NCI-H2196 (cell line): ENCODE data around the gene DNM2.

Experiments used
- DNase-seq: peaks from one replicate; lab custom pipeline; 2025; ENCODE audit not compliant: unreplicated experiment; lab: John Stamatoyannopoulos, UW

Gene DNM2

DNA sequence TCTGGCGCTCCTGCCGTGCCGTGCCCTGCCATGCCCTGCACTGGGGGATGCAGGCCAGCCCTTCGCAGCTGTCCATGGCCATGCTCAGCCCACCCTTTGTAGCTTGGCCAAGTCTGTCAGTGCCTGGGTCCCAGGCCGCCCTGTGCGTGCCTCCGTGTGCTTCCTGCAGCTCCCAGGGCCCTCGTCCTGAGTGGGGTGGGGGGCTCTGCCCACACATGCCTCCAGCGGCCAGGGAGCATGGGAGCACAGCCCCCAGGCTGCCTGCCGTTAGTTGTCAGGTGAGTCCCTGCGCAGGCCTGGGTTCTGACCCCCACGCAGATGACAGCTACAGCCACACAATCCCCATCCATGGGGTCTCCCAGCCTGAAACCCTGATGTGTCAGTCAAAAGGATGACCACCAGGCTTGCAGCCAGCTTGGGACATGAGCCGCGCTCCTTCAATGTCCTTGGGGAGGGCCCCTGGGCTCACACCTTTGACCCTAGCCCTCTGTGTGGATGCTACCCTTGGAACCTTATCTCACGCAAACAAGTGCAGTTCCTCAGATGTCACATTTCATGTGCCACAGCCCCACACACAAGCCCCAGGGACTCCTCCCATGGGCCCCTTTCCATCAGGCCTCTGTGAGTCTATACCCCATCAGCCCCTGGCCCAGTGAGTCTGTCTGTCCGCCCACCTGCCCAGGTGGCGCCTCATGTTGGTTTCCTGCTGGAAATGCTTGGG lies 93.7 kb downstream of the DNM2 start:
- no peak for DNase-seq

DNA sequence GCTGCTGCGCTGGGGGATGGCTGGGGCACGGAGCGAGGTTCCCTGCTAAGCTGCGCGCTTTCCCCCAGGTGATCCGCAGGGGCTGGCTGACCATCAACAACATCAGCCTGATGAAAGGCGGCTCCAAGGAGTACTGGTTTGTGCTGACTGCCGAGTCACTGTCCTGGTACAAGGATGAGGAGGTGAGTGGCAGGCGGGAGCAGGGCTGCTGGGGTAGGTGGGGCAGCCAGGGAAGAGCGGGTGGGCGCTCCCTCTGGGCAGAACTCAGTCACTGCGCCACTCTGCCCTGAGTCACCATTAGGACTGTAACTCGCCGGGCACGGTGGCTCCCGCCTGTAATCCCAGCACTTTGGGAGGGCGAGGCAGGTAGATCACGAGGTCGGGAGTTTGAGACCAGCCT lies 94.3 kb downstream of the DNM2 start:
- DNase-seq: no peak

DNA sequence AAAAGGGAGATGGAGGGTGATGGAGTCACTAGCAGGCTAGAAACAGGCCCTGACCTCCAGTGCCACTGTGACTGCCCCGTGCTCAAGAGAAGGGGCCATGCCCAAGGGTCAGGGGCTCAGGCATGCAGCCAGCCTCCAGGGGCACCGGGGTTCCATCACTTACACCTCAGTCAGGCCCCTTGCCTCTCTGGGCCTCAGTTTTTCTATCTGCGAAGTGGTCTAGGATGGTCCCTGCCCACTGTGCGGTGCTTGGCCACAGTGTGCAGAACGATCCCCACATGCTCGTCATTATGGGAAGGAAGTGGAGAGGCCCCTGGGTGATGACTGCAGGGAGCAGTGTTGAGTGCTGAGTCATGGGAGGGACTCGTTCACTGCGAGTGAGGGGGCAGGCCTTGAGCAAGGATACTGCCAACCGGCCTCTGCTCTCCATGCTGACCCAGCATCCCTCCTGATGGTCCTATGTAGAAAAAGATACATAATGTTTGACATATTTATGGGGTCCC lies 95.1 kb downstream of the DNM2 start:
- no peak for DNase-seq

DNA sequence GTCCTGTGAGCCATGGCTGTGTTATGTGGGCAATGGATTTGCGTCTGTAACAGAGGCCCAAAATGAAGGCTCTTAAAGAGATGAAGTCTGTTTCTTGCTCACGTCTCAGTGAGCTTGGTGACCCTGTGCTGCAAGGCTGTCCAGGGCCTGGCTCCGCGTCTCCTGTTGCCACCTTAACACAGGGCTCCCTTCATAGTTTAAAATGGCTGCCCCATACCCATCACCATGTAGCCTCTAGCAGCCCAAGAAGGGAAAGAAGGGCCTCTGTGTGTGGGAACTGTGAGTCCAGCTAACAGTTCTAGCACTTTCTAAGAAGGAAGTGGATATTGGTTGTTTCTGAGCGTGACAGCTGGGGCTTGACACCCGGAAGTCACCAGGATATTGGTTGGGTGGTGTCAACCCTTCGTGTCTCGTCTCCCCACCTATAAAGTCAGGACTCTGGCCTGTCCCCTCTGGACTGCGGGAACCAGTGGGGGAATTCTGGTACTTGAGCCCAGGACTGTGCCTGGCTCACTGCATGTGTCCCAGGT lies 97.2 kb downstream of the DNM2 start:
- no peak for DNase-seq

DNA sequence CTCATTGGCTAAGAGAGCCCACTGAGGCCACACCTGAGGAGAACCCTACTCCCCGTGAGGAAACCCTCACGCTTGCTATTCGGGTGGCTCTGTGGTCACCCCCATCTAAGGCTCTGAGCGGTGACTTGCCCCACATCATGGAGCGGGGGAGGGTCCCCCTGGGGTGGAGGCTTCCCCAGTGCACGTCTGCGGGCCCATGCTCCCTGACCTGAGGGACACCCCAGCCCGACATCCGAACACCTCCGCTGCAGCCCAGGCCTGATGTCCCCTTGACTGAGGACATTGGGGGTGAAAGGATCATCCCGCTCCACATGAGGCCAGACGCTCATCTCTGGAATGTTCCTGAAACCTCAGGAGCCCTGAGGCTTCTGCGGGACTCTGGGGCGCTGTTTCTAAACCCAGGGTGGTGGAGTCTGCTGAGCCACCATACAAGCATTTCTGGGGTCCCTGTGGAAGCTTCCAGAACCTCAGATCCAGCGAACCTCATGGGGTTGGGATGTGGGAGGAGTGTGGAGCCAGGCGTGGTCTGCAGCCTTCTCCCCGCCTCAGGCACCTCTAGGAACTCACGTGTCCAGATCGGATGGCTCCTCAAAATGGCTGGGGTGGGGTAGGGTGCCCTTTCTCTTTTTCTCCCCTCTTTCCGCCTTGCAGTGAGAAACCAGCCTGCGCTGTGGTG lies 98.2 kb downstream of the DNM2 start:
- DNase-seq: no peak

DNA sequence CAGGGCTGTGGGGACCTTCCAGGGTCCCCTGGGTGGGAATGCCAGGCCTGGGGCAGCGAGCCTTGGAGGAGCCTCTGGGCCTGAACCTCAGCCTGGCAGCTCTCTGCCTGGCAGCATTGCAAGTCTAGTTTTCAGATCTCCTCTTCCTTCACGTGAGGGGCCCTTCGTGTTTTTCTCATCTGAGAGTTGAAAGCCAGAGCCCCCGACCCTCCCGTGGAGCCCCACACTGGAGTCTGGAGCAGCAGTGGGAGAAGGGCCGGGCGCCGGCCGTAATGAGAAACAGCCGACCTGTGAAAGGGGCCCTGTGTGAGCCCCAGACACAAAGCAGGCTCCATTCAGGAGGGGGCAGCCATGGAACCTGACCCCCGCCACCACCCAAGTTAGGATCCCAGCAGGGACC lies 98.8 kb downstream of the DNM2 start:
- no peak for DNase-seq

DNA sequence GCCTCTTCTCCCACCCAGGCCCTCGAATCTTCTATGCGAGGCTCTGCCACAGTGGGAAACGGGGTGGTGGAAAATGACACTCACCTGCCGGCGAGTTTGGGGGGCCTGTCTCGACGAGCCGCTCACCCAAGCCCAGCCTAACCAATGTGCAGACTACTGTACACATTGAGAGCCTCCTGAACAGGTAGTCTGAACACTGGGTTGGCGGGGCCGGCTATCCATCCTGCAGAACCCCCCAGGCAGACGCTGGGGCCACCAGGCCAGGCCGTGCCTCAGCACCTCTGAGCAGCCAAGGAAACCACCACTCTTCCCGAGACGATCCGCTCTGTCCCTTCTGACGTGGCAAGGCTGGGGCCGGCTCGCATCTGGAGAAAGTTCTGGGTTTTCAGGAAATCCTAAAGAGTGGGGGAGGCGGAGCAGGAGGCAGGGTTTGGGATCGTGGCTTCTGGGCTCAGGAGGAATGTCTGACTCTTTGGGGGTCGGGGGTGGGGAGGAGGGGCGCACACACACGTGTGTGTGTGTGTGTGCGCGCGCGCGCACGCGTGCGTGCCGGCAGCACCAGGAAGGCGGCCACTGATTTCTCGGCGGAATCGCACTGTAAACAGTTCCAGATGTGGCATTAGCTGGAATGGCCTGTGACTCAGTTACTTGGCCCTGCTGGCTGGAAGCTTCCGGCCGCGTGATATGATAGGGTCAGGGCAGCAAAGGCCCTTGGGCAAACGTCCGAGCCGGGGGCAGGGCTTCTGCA lies 99.6 kb downstream of the DNM2 start:
- no peak for DNase-seq

DNA sequence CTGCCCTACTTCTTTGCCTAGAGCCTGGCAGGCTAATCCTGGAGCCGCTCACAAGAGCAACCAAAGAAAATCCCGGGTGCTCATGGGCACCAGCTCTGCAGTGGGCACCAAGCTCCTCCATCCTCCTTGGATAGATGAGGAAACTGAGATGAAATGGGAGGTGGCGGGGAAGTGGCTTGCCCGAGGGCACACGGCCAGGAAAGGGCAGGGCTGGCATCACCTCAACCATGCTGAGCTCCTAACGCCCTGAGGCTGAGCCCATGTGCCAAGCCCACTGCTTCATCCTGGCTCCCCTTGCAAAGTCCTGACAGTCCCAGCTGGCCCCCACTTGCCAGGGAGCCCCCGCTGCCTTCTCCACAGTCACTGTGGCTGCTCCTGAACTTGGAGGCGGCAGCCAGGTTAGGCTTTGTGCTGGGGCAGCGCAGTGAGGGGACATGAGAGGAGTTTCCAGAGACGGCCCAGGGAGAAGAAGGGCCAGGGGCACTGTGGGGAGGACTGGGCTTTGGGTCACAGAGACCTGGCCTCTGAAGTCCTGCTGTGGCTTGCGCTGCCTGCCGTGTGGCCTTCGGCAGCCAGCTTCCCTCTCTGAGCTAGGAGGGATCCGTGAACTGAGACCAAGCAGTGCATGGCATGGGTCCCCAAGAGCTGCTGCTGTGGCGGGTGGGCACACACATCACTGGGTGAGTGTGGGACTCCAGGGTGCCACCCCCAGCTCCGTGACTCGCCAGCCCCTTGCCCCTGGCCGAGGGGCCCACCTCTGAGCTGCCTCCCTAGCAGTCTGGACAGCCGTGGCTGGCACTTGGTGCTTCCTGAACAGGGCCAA lies 100.6 kb downstream of the DNM2 start:
- no peak for DNase-seq

DNA sequence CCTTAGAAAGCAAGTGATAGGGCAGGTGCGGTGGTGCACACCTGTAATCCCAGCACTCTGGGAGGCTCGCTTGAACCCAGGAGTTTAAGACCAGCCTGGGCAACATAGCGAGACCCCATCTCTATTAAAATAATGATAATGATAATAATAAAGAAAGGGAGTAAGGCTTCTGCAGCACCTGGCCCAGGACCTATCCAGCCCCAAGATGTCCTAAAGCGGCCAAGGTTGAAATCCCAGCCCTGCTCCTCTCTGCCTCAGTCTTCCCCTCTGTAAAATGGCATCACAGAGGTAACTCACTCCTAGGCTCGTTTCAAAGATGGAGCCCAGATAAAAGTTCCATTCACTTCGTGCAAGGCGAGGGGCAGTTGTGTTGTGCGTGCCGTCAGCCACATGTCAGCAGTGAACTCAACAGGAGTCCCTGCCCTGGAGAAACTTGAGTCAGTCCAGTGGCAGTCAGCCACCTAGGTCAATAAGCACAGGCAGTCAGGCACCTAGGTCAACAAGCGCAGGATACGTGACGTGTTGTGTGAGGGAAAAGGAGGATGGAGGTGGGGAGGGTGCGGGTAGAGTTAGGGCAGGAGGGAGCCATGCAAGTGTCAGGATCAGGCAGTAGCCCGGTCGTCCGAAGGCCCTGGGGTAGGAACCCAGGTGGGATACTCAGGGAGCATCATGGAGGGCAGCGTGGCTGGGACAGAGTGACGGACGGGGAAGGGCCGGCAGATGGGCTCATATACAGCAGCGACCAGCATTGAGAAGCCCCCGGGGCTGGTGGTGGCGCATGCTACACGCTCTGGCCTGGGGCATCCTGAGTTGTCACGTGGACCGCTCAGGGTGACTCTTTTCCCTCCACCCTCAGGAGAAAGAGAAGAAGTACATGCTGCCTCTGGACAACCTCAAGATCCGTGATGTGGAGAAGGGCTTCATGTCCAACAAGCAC lies 101.5 kb downstream of the DNM2 start:
- DNase-seq: no peak

DNA sequence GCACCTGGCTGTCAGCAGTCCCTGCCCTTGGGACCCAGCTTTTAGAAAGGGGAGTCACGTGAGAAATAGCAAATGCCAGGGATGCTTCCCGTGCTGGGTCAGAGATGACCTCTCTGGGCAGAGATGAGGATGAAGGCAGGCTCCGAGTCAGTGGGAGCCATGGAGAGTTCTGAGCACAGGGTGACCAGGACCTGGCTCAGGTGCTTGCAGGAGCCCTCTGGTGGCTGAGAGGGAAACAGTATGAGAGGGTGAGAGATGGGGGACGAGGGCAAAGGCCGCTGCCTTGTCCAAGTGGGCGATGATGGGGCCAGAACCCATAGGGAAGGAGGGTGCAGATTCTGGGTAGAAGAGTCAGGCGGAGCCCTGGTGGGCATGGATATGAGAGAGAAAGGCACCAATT lies 102.3 kb downstream of the DNM2 start:
- DNase-seq: no peak

DNA sequence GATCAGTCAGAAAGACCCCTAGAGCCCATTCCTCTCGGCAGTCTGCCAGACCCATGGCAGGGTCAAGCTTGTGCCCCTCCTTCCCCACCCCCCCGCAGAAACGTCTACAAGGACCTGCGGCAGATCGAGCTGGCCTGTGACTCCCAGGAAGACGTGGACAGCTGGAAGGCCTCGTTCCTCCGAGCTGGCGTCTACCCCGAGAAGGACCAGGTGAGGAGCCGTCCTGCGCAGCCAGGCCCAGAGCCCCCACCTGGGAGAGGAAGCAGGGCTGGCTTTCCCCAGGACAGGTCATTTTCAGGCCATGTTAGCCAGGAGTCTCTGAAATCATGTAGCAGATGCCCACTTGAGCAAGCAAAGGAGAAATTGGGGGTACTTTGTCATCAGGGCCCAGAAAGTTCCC lies 105.8 kb downstream of the DNM2 start:
- DNase-seq: no peak

DNA sequence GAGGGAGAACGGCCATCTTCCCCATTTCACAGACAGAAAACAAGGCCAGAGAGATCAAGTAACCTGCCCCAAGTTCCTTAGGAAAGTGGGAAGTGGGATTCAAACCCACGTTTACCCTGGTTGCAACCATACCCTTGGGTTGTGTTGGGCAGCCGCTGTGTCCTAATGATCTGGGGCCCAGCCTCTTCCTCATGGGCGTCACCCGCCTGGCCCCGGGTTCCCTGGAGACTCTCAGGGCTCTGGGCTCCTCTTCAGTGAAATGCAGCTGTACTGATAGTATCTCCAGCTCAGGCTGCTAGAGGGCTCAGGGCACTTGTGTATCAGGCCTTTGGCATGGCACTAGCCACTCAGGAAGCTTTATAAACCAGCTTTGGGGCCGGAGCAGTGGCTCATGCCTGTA lies 108.4 kb downstream of the DNM2 start:
- no peak for DNase-seq

DNA sequence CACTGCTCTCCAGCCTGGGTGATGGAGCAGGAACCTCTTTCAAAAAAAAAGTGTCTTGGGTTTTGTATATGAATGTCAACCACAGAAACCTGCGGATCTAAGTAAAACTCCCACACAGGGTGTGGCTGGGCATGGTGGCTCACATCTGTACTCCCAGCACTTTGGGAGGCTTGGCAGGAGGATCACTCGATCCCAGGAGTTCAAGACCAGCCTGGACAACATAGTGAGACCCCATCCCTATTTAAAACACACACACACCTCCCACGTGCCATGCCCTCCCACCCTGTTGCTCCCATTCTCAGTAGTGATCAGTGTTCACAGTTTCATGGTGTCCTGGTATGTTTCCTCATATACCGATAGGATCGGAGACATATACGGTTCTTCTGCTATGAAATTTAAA lies 109.0 kb downstream of the DNM2 start:
- no peak for DNase-seq

DNA sequence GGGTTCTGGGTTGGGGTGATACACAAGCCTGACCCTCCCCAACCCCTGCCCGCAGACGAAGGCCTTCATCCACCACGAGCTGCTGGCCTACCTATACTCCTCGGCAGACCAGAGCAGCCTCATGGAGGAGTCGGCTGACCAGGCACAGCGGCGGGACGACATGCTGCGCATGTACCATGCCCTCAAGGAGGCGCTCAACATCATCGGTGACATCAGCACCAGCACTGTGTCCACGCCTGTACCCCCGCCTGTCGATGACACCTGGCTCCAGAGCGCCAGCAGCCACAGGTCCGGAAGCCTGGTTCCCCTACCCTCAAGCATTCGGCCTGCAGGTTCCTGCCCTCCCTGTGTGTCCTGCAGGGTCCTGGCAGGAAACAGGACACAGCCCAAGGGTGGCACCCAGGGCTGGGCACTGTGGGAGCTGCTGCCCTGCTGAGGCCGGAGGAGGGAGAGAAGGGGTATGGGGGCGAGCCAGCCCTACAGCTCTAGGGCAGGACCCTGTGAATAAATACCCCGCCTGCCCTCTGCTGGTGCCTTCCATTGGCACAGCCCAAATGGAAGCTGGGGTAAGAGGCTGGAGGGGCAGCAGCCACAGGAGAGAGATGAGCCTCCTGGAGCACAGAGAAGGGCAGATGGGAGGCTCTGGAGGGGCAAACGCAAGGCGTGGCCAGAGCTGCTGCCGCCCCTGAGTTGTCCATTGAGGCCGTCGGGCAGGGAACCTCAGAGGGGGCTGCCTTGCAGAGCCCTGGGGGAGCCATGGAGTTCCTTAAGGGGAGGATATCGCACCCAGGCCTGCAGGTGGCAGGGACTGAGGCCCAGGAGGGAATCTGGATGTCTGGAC lies 111.3 kb downstream of the DNM2 start:
- DNase-seq: no peak

DNA sequence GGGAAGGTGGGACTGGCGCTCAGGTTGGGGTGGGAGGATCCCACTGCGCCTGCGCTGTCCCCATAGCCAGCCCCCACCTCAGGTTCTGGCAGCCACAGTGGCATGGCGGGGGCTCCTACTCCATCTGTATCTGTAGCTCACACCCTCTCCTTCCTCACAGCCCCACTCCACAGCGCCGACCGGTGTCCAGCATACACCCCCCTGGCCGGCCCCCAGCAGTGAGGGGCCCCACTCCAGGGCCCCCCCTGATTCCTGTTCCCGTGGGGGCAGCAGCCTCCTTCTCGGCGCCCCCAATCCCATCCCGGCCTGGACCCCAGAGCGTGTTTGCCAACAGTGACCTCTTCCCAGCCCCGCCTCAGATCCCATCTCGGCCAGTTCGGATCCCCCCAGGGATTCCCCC lies 112.1 kb downstream of the DNM2 start:
- no peak for DNase-seq

DNA sequence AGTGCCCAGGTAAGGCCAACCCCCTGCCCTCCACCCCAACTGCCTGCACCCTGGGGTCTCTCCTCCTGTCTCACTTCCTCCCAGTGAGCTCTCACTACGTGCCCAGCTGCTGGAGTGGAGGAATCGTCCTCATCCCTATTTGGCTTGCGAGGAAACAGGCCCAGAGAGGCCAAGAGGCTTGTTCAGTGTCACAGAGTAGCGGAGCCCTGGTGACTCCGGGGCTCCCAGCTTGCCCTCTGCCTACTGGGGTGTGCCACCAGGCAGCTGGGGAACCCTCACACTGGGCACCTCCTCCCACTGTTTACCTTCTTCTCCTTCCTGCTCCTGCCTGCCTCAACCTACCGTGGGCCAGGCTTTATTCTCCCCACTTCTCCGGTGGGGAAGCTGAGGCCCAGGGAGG lies 112.5 kb downstream of the DNM2 start:
- no peak for DNase-seq

DNA sequence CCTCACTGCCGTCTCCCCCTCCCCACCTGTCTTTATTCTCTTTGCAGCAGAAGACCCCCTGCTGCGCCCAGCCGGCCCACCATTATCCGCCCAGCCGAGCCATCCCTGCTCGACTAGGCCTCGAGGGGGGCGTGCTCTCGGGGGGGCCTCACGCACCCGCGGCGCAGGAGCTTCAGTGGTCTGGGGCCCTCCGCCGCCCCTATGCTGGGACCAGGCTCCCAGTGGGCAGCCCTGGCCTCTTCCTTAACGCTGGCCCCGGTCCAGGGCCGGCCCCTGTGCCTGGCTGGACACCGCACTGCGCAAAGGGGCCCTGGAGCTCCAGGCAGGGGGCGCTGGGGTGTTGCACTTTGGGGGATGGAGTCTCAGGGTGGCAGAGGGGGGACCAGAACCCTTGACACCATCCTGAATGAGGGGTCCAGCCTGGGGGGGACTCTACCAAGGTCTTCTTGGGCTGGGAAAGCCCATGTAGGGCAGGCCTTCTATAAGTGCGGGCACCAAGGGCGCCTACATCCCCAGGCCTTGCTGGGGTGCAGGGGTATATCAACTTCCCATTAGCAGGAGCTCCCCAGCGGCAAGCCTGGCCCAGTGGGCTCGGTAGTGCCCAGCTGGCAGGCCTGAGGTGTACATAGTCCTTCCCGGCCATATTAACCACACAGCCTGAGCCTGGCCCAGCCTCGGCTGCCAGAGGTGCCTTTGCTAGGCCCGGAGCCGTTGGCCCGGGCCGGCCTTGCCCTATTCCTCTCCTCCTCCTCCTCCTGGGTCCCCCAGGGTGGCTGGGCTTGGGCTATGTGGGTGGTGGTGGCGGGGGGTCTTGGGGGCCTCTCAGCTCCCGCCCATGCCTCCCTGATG lies 113.3 kb downstream of the DNM2 start:
- no peak for DNase-seq
